ENCODE measurements around the gene PRAMEF13.

GRCh38 chr1:13228343-13228781, 27.2 kb upstream of the PRAMEF13 start:
- TF ChIP-seq RAD21 (conservative IDR thresholded peaks at IDR 0.05) (no peak), EZH2 (IDR thresholded peaks at IDR 0.05; ENCODE audit: borderline replicate concordance, insufficient read depth, low read length, poor library complexity, severe bottlenecking) (no peak), POLR2AphosphoS5 (IDR thresholded peaks at IDR 0.05) (no peak), MXI1 (conservative IDR thresholded peaks at IDR 0.05; ENCODE audit: poor library complexity, severe bottlenecking) (no peak), EP300 (conservative IDR thresholded peaks at IDR 0.05; ENCODE audit: poor library complexity, severe bottlenecking) (no peak), TAF1 (IDR thresholded peaks at IDR 0.05; ENCODE audit: low read depth) (no peak)
- TF ChIP-seq, protein P1, sequence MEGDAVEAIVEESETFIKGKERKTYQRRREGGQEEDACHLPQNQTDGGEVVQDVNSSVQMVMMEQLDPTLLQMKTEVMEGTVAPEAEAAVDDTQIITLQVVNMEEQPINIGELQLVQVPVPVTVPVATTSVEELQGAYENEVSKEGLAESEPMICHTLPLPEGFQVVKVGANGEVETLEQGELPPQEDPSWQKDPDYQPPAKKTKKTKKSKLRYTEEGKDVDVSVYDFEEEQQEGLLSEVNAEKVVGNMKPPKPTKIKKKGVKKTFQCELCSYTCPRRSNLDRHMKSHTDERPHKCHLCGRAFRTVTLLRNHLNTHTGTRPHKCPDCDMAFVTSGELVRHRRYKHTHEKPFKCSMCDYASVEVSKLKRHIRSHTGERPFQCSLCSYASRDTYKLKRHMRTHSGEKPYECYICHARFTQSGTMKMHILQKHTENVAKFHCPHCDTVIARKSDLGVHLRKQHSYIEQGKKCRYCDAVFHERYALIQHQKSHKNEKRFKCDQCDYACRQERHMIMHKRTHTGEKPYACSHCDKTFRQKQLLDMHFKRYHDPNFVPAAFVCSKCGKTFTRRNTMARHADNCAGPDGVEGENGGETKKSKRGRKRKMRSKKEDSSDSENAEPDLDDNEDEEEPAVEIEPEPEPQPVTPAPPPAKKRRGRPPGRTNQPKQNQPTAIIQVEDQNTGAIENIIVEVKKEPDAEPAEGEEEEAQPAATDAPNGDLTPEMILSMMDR (IDR thresholded peaks at IDR 0.05; ENCODE audit: poor library complexity, severe bottlenecking), result no peak
